GM23248 (cell line): ENCODE results near the gene ACSS1. TPM values are rescaled to one million over a fixed set of nuclear protein-coding genes. Genes with fewer than 3 reads are reported as not detected.

Experiments used
- DNase-seq: peaks from one replicate; pipeline ENCODE4 v3.0.0-alpha.2; 2015
- H2AFZ ChIP-seq: fragments of 200-600 bp; sonication (generic); 2 replicates; pipeline ENCODE4 v1.6.1; 2016; ENCODE audit warnings: antibody characterized with exemption
- H3F3A ChIP-seq: fragments of 200-600 bp; sonication (generic); 2 replicates; pipeline ENCODE4 v1.6.1; 2016; ENCODE audit warnings: mild to moderate bottlenecking, antibody characterized with exemption, mixed run types; ENCODE audit not compliant: insufficient read depth
- H3K27ac ChIP-seq: fragments of 200-600 bp; sonication (generic); 2 replicates; pipeline ENCODE4 v1.5.1; 2016; ENCODE audit warnings: mild to moderate bottlenecking
- H3K27me3 ChIP-seq: fragments of 200-600 bp; sonication (generic); replicated peaks from 2 replicates; pipeline ENCODE4 v1.6.1; 2016; ENCODE audit warnings: mild to moderate bottlenecking; ENCODE audit not compliant: insufficient read depth
- H3K36me3 ChIP-seq: fragments of 200-600 bp; sonication (generic); 2 replicates; pipeline ENCODE4 v1.6.1; 2016; ENCODE audit warnings: low read depth, mild to moderate bottlenecking
- H3K4me1 ChIP-seq: fragments of 200-600 bp; sonication (generic); 2 replicates; pipeline ENCODE4 v1.6.1; 2016; ENCODE audit warnings: mild to moderate bottlenecking; ENCODE audit not compliant: insufficient read depth
- H3K4me2 ChIP-seq: fragments of 200-600 bp; sonication (generic); one replicate; pipeline ENCODE4 v1.6.1; 2016; ENCODE audit warnings: mild to moderate bottlenecking; ENCODE audit not compliant: unreplicated experiment
- H3K4me3 ChIP-seq: fragments of 200-600 bp; sonication (generic); 2 replicates; pipeline ENCODE4 v1.5.1; 2016; ENCODE audit warnings: mild to moderate bottlenecking
- H3K79me2 ChIP-seq: fragments of 200-600 bp; sonication (generic); 2 replicates; pipeline ENCODE4 v1.6.1; 2016; ENCODE audit warnings: mild to moderate bottlenecking; ENCODE audit not compliant: insufficient read depth
- H3K9ac ChIP-seq: fragments of 200-600 bp; sonication (generic); 2 replicates; pipeline ENCODE4 v1.6.1; 2016; ENCODE audit warnings: mild to moderate bottlenecking
- H3K9me2 ChIP-seq: fragments of 200-600 bp; sonication (generic); 2 replicates; pipeline ENCODE4 v1.6.1; 2016; ENCODE audit warnings: mixed run types, mild to moderate bottlenecking, moderate library complexity; ENCODE audit not compliant: insufficient read depth
- H3K9me3 ChIP-seq: fragments of 200-600 bp; sonication (generic); one replicate; pipeline ENCODE4 v1.6.1; 2017; ENCODE audit warnings: low read depth
- H4K20me1 ChIP-seq: fragments of 200-600 bp; sonication (generic); 2 replicates; pipeline ENCODE4 v1.6.0; 2016; ENCODE audit not compliant: insufficient read depth
- EZH2 ChIP-seq: fragments of 200-600 bp; sonication (generic); IDR thresholded peaks from 2 replicates; pipeline ENCODE4 v1.6.1; 2018; ENCODE audit warnings: antibody characterized with exemption, mild to moderate bottlenecking; ENCODE audit not compliant: insufficient read depth, poor library complexity, severe bottlenecking
- EZH2phosphoT487 ChIP-seq: fragments of 200-600 bp; sonication (generic); IDR thresholded peaks from 2 replicates; pipeline ENCODE4 v1.6.1; 2018; ENCODE audit warnings: antibody characterized with exemption, moderate library complexity, mild to moderate bottlenecking, low read depth; ENCODE audit not compliant: insufficient read depth
- WGBS, 2 experiments: methylation state at CpG; one replicate each; pipeline ENCODE4 v1.1.6; 2015 to 2017; ENCODE audit warnings: low lambda C conversion rate in 2 of 2, low coverage in 1 of 2; ENCODE audit errors: missing lambda C conversion rate in 2 of 2; 5-methylcytosine and 5-hydroxymethylcytosine counted together
- in situ Hi-C: fragments of 300-500 bp; cut with MboI; formaldehyde crosslinking; loops from 2 replicates; pipeline ENCODE4 v1.15.0; 2020
- polyA plus RNA-seq: library from polyadenylated mRNA; unstranded; fragments of >200 nt; fragmentation: Nextera tagmentation; extraction: Ambion mirVana; gene quantifications from 2 replicates; pipeline ENCODE4 v1.2.1, GENCODE V29; 2016
- total RNA-seq: library from RNA; depleted of rRNA; stranded (reverse); fragments of >200 nt; shearing (Covaris generic); gene quantifications from 2 replicates; pipeline ENCODE4 v1.2.3, GENCODE V29; 2014

Gene ACSS1
- total and polyA plus RNA-seq, 2 experiments from 2014 or later = 0.94 to 1.1 TPM

DNA sequence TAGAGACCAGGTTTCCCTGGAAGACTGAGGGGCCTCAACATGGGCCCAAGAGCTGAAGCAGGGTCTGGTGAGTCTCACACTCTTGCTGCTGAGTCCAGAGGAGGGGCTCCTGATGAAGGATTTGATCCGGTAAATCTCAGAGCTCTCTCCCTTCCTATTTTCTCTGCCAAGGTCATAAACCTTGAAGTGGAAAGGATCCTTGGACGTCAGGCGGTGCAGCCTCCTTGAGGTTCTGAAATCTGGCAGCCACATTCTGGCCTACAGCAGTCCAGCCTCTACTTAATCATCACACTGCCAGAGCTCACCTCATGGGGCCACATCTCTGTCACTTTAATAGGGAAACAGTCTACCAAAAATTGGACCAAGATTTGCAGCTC, 24.0 kb downstream of the ACSS1 start:
- in situ Hi-C loops = no loop called here
- Histone ChIP-seq H3K27me3 (no peaks in the 10 kb centered on the region), H3K9me3 (no peaks in the 10 kb centered on the region), H3K4me1 (0 out of 2 replicates have a peak, but pooled peaks cover under 1% of the 10 kb centered on the region), H3K4me3 (no peak overlapping the region), H3K9ac (no peak overlapping the region), H3F3A (peaks cover 2% of the 10 kb centered on the region; the same call in 1 of the 2 replicates), H4K20me1 (no peaks in the 10 kb centered on the region), H2AFZ (no peak overlapping the region), H3K9me2 (no peaks in the 10 kb centered on the region), H3K4me2 (no peak overlapping the region), H3K36me3 (no peaks in the 10 kb centered on the region), H3K27ac (no peak overlapping the region), H3K79me2 (no peaks in the 10 kb centered on the region)
- no peak for DNase-seq
- 64 to 69% methylated on average over 3 of the region's 3 CpGs for WGBS, 2 experiments
- no peak for TF ChIP-seq EZH2
- TF ChIP-seq EZH2phosphoT487 = no peak

DNA sequence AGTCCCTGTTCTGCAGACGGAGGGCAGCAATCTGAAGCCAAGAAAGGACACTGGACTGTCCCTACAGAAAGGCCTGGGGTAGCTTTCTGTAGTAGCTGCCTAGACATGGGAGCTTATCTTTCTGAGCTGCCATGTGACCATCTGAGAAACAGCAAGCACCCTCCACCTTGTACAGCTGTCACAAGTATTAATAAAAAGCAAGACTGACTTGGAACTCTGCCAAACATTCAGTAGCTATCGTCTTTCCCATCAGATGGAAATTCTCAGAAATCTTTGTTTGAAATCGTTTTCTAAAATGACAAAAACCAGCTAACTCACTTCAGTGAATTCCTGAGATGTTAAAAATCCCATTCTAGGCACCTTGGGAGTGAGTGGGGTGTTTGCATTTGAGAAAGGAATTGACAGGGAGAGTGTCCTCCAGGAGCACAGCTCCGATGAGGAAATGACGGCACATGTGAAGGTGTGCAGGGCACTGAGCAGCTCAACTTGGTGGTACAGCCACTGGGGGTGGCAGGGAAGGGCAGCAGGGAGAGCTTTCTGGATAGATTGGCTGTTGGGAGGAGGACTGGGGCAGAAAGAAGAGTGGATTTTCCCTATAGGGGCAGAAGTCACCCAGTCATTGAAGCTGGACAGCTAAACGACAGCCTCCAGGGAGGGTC, 24.5 kb downstream of the ACSS1 start:
- no peaks in the 10 kb centered on the region for H3K4me1 ChIP-seq
- H3F3A ChIP-seq = no peaks in the 10 kb centered on the region
- in situ Hi-C loops = no loop called here
- H3K9me3 ChIP-seq = no peaks in the 10 kb centered on the region
- H3K79me2 ChIP-seq = no peaks in the 10 kb centered on the region
- H3K36me3 ChIP-seq = no peaks in the 10 kb centered on the region
- H3K27ac ChIP-seq = no peak overlapping the region
- H4K20me1 ChIP-seq = no peaks in the 10 kb centered on the region
- TF ChIP-seq EZH2 = no peak
- no peaks in the 10 kb centered on the region for H3K9me2 ChIP-seq
- H3K27me3 ChIP-seq = no peaks in the 10 kb centered on the region
- no peak overlapping the region for H3K4me2 ChIP-seq
- no peak overlapping the region for H2AFZ ChIP-seq
- no peak overlapping the region for H3K9ac ChIP-seq
- no peak for DNase-seq
- 54 to 63% methylated on average over 6 of the region's 6 CpGs for WGBS, 2 experiments
- H3K4me3 ChIP-seq = no peak overlapping the region

DNA sequence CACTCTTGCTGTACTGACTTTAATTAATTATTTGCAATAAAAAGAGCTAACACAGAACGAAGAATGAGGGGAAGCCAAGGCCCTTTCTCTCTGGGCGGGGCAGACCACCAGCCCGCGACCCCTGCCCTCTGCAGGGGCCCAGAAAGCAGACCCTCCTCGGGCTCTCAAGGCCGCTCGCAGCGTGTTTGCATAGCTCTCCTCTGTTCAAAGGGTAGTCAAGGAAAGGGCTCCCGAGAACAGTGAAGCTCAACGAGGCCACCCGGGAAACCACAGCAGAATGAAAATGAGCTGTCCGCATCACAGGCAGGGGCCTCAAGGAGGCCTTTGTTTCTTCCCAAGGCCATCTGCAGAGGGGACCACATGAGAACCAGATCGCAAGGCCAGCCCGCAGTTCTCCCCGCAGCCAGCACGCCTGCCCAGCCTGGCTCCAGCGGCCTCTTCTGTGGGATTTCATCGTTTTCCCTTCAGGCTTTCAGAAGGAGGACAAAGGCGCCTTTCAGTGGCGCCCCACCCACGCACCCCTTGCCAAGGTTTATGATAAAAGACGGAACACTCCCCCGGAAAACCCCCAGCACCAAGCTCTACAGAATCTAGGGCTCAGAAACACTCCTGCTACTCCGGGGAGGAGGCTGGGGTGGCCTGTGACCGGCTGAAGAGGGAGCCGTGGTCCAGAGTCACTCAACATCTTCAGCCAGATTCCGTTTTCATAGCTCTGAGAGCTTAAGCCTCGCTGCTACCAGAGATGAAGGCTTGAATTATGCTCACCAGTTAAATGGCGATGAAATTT, 25.3 kb downstream of the ACSS1 start:
- no peaks in the 10 kb centered on the region for H3K9me2 ChIP-seq
- no peaks in the 10 kb centered on the region for H3K4me1 ChIP-seq
- no peak for DNase-seq
- H3F3A ChIP-seq = no peaks in the 10 kb centered on the region
- H3K9ac ChIP-seq = no peak overlapping the region
- no peaks in the 10 kb centered on the region for H4K20me1 ChIP-seq
- H3K27ac ChIP-seq = no peak overlapping the region
- WGBS, 2 experiments = 86 to 87% methylated on average over 27 to 29 of the region's 29 CpGs
- in situ Hi-C loops = no loop called here
- H3K79me2 ChIP-seq = no peaks in the 10 kb centered on the region
- no peak overlapping the region for H2AFZ ChIP-seq
- H3K4me3 ChIP-seq = no peak overlapping the region
- no peak for TF ChIP-seq EZH2
- TF ChIP-seq EZH2phosphoT487 = no peak
- H3K4me2 ChIP-seq = no peak overlapping the region
- no peaks in the 10 kb centered on the region for H3K27me3 ChIP-seq
- no peaks in the 10 kb centered on the region for H3K9me3 ChIP-seq
- no peaks in the 10 kb centered on the region for H3K36me3 ChIP-seq

GRCh38 chr20:25032065-25032477, 25.9 kb downstream of the ACSS1 start:
- no peak overlapping the region for H3K9ac ChIP-seq
- H3K36me3 ChIP-seq = no peaks in the 10 kb centered on the region
- DNase-seq = no peak
- no peaks in the 10 kb centered on the region for H3K9me2 ChIP-seq
- H3K4me1 ChIP-seq = no peaks in the 10 kb centered on the region
- no peak overlapping the region for H3K4me3 ChIP-seq
- H3K9me3 ChIP-seq = no peaks in the 10 kb centered on the region
- 93 to 98% methylated on average over 15 to 16 of the region's 16 CpGs for WGBS, 2 experiments
- no peak overlapping the region for H2AFZ ChIP-seq
- in situ Hi-C loops = no loop called here
- H4K20me1 ChIP-seq = no peaks in the 10 kb centered on the region
- no peaks in the 10 kb centered on the region for H3F3A ChIP-seq
- TF ChIP-seq EZH2phosphoT487 (no peak), EZH2 (no peak)
- no peak overlapping the region for H3K27ac ChIP-seq
- no peaks in the 10 kb centered on the region for H3K79me2 ChIP-seq
- H3K4me2 ChIP-seq = no peak overlapping the region
- H3K27me3 ChIP-seq = no peaks in the 10 kb centered on the region
